ENCODE results near the gene IFI27. TPM values are rescaled to one million over a fixed set of nuclear protein-coding genes. Genes with fewer than 3 reads are reported as not detected.

The IFI27 gene
- total RNA-seq, 1 experiment from 2014 or later, result 766 TPM

DNA sequence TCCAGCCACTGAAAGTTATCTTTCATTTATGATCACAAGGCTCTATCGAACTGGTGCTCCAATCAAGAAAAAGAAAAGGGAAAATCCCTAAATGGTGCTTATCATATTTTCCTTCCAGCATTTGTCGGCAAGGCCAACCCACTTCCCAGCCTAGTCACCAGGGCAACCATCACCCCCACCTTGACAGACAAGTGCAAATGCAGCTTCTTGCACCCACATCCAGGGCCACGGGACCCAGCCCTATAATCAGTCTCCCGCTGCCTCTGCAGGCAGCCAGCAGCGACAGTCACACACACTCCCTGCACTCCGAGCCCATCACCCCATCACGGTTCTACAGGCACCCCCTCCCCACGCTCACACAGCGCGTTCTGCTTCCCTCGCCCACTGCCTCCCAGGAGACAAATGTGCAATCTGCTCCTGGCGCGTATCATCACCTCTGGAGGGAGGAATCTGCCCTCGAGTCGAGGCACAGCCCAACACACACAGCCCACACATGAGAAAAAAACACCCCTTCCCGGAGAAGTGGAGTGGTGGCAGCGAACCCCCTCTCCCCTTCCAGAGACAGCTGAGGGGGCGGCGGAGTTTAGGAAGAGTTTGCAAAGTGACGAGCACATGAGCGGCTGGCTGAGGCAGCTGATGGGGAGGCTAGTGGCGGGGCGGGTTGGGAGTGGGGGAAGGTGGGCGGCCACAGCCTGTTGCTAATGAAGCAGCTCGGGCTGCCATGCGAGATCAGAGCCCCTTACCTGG is 54.3 kb downstream of the IFI27 start:
- BruUV-seq (replicated peaks), result no TSS peak
- Mint-ChIP-seq H3K4me3 (ENCODE audit: low read depth, unreplicated experiment) (no peak overlapping the region), H3K27me3 (ENCODE audit: unreplicated experiment) (peaks cover 49% of the 10 kb centered on the region), H3K36me3 (ENCODE audit: insufficient read depth, unreplicated experiment) (no peaks in the 10 kb centered on the region), H3K9me3 (ENCODE audit: low read depth, unreplicated experiment) (no peaks in the 10 kb centered on the region), H3K27ac (ENCODE audit: unreplicated experiment) (no peak overlapping the region), H3K4me1 (ENCODE audit: low read depth, unreplicated experiment) (no peaks in the 10 kb centered on the region)
- DNase-seq, result no peak
- intact Hi-C loops (cut with micrococcal nuclease; ENCODE audit: unreplicated experiment), result no loop called here
- TF ChIP-seq, protein P1, sequence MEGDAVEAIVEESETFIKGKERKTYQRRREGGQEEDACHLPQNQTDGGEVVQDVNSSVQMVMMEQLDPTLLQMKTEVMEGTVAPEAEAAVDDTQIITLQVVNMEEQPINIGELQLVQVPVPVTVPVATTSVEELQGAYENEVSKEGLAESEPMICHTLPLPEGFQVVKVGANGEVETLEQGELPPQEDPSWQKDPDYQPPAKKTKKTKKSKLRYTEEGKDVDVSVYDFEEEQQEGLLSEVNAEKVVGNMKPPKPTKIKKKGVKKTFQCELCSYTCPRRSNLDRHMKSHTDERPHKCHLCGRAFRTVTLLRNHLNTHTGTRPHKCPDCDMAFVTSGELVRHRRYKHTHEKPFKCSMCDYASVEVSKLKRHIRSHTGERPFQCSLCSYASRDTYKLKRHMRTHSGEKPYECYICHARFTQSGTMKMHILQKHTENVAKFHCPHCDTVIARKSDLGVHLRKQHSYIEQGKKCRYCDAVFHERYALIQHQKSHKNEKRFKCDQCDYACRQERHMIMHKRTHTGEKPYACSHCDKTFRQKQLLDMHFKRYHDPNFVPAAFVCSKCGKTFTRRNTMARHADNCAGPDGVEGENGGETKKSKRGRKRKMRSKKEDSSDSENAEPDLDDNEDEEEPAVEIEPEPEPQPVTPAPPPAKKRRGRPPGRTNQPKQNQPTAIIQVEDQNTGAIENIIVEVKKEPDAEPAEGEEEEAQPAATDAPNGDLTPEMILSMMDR (IDR thresholded peaks at IDR 0.05; ENCODE audit: unreplicated experiment), result no peak
- CTCF ChIA-PET, result no interaction called here

GRCh38 chr14:94165744-94166143 is 55.2 kb downstream of the IFI27 start:
- CTCF ChIA-PET, result interaction anchor here (0.6 kb wide), 1 partner anchor 80 kb away, joined by 3 read pairs; no protein-coding TSS in a partner anchor
- BruUV-seq (replicated peaks), result no TSS peak
- TF ChIP-seq, protein P1 (IDR thresholded peaks at IDR 0.05; ENCODE audit: unreplicated experiment), result no peak
- Mint-ChIP-seq H3K4me1 (ENCODE audit: low read depth, unreplicated experiment) (no peaks in the 10 kb centered on the region), H3K27ac (ENCODE audit: unreplicated experiment) (no peak overlapping the region), H3K27me3 (ENCODE audit: unreplicated experiment) (peaks cover 50% of the 10 kb centered on the region), H3K9me3 (ENCODE audit: low read depth, unreplicated experiment) (no peaks in the 10 kb centered on the region), H3K36me3 (ENCODE audit: insufficient read depth, unreplicated experiment) (no peaks in the 10 kb centered on the region), H3K4me3 (ENCODE audit: low read depth, unreplicated experiment) (no peak overlapping the region)
- intact Hi-C loops (cut with micrococcal nuclease; ENCODE audit: unreplicated experiment), result no loop called here
- no peak for DNase-seq

Other genes with a start within 250 kb of the IFI27 start
- not detected in 2 replicates for gene FAM181A, start 183.4 kb upstream of the IFI27 start, total RNA-seq (2022)
- 0.17 and 0.19 TPM in 2 replicates for gene ASB2, start 134.2 kb upstream of the IFI27 start, total RNA-seq (2022)
- gene CCDC197, start 113.4 kb upstream of the IFI27 start, total RNA-seq (2022), result not detected in 2 replicates
- gene OTUB2, start 84.4 kb upstream of the IFI27 start, total RNA-seq (2022), result 15.3 and 22.2 TPM in 2 replicates
- gene DDX24, start 29.5 kb upstream of the IFI27 start, total RNA-seq (2022), result 190 and 229 TPM in 2 replicates
- 17.2 and 17.7 TPM in 2 replicates for gene IFI27L1, start 29.4 kb upstream of the IFI27 start, total RNA-seq (2022)
- gene IFI27L2, start 18.9 kb downstream of the IFI27 start, total RNA-seq (2022), result 40.4 and 57.1 TPM in 2 replicates
- gene PPP4R4, start 63.6 kb downstream of the IFI27 start, total RNA-seq (2022), result 0.10 and 0.78 TPM in 2 replicates
- not detected in 2 replicates for gene SERPINA10, start 182.5 kb downstream of the IFI27 start, total RNA-seq (2022)
- 4.5 and 5.8 TPM in 2 replicates for gene SERPINA6, start 212.6 kb downstream of the IFI27 start, total RNA-seq (2022)

Data from Calu3 (cell line).